ENCODE measurements around the gene DHX35.

DHX35 gene

GRCh38 chr20:39066471-39067242 is 104.5 kb downstream of the DHX35 start:
- no peak for DNase-seq

- no peak for DNase-seq
Measured at GRCh38 chr20:39067526-39068216, 105.5 kb downstream of the DHX35 start.

GRCh38 chr20:39069976-39070375 is 107.8 kb downstream of the DHX35 start:
- no peak for DNase-seq

DNA sequence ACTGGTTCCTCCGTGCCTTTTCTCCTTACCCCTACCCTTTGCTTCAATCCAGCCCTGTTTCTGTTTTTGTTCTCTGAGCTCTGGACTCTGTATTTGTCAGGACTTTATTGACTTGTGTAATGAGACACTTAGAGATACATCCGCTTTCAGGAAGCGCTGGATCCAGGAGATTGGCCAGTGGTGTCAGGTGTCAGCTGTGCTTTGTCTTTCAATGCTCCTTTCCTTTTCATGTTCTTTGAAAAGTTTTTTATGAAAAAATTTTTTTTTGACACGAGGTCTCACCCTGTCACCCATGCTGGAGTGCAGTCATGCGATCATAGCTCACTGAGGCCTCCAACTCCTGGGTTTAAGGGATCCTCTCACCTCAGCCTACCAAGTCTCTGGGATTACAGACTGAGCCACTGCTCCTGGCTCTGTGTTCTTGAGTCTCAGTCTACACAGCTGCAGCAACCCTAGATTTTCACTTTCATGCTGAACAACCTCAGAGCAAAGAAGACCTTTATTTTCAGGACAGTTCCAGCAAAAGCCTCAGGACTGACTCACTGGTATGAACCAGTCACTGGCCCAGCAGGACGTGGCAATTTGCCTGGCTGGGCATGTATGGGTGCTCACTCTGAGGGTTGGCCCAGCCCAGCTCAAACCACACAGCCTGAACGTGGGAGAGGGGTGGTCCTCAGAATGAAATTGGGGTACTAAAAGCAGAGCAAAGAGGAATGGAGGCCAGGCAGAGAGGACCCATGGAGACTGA is 108.5 kb downstream of the DHX35 start:
- no peak for DNase-seq

DNA sequence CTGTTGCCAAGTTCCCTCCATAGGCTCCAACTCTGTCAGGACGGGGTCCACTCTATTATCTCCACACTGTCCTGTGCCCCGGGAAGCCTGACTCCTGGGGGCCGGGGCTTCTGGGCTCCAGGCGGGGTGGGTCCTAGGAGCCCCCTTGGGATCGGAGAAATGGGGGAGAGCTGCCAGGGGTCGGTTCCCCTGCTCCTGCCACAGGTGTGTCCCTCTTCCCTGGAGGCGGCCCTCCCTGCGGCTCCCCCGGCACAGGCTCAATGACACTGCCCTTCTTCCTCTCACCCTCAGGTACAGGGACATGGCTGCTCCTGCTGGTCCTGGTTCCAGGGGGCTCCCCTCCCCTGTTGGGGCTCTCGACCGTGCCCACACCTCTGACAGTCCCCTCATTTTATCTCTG is 110.0 kb downstream of the DHX35 start:
- no peak for DNase-seq

GRCh38 chr20:39072653-39073052 is 110.5 kb downstream of the DHX35 start:
- DNase-seq, result no peak

DNA sequence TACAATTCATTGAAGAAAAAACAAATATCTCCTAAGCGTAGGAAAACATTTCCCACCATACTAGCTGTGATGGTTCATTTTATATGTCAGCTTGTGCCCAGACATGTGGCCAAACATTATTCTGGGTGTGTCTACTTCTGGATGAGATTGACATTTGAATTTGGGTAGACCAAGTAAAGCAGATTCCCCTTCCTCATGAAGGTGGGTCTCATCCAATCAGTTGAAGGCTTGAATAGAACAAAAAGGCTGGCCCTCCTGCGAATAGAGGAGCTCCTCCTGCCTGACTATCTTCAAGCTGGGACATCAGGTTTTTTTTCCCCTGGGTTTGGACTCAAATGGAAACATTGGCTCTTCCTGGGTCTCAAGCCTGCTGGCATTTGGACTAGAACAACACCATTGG is 113.6 kb downstream of the DHX35 start:
- no peak for DNase-seq

DNA sequence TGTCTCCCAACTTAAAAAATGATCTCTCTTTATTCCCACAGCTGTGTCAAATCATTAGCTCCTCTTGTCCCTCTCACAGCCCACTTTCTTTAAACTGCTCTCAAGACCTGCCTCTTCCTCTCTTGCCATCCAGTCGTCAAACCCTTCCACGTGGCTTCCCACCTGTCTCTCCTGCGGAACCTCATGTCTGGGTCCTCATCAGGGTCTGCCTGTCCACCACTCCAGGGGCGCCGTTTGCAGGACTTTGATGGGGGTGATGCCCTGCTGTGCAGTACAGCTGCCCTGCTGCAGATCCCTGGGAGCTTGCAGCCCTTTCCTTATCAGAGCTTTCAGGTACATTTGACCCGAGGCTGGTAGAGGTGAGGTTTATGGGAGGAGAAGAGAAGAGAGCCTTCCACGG is 114.8 kb downstream of the DHX35 start:
- no peak for DNase-seq

DNA sequence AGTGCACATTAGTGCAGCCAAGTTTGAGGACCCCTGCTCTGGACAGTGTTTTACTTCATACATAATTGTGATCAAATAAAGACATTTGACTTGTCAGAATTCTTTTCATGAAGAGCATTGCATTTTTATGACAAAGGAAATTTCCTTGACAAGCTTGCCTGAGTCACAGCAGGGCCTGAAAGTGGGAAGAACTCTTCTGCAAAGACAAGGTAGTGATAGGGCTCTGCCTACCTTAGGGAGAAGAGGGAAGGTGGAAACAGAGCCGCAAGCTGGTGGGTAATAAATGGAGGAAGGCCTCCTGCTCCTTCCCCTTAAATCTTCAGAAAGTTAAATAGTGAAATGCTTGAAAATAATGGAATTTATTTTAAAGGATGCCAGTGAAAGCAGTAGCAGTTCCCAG is 118.2 kb downstream of the DHX35 start:
- DNase-seq, result no peak

DNA sequence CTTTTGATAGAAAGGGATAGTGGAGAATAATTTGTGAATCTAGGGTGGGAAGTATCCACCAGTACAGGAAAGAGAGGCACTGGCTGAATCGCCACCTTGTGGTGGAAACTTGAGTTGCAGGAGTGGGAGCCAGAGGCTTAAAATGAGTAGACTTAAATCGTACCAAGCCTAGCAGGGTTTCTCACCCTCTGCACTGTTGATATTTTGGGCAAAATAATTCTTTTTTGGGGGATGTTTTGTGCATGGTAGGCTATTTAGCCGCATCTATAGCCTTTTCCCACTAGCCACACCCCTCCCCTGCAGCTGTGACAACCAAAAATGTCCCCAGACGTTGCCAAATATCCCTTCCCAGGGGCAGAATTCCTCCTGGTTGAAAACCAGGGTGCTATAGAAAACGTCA is 119.1 kb downstream of the DHX35 start:
- peak in 12 of 14 donors; percentile 14 to 74 (median 39) for DNase-seq

- DNase-seq, result no peak
Measured at GRCh38 chr20:39082622-39083398, 120.7 kb downstream of the DHX35 start.

GRCh38 chr20:39083761-39084160 is 121.6 kb downstream of the DHX35 start:
- DNase-seq, result no peak

DNA sequence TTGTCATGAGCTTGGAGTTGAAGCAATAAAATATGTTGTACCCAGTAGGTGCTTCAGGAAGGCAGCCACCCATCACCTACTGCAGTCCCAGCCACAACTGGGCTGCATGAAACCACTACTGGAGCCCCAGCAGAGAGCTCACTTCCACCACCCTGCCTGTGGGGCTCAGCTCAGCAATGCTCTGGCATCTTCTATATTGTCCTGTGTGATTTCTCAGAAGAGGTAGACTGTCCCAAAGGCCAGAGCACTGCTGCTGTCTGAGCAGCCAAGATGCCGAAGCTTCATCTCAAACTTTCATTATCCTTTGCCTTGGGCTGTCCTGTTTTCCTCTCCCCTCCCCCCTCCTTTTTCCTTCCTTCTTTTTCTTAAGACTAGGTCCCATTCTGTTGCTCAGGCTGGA is 126.9 kb downstream of the DHX35 start:
- no peak for DNase-seq

Measured in C1 segment of cervical spinal cord (tissue), 14 donors.